ENCODE measurements around the gene KCNQ1. TPM values are rescaled to one million over a fixed set of nuclear protein-coding genes. Genes with fewer than 3 reads are reported as not detected.

KCNQ1 gene
- total and polyA plus RNA-seq, 2 of the 13 experiments (the other 11 are each of a cell fraction or from before 2014, with no cell fraction given): 0.02 to 0.08 TPM

DNA sequence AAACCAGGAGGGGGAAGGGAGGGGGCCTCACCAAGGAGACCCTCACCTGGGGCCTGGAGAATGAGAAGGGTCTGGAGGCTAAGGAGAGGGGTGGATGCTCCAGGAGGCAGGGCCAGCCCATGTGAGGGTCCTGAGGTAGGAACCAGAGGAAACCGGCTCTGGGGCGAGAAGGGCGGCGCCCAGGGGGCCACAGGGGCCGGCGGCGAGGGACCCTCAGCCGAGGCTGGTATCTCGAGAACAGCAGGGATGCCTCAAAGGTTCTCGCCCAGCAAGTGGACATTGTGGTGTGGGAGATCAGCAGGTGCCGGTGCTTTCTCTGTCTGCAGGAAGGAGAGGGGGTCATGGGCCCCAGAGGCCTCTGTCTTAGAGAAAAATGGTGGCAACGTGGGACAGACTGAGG lies 392.8 kb downstream of the KCNQ1 start:
- H2AFZ ChIP-seq (ENCODE audit: low read length): no peak overlapping the region

DNA sequence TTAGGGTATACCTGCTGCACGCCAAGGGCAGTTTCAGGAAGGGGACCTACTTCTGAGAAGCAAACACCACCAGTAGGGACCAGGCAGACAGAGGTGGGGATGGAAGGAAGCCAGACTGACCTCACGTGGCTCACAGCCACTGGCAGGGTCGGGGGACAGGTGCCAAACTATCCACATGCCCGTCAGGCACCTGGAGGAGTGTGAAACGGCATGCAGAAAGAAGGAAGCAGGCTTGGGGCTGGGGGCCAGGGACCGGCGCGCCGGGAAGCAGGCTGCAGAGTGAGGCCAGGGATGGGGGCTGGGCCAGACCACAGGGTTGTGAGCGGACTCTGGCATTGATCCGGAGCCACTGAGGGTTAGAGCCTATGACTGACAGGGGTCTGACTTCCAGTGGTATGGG lies 393.3 kb downstream of the KCNQ1 start:
- intact Hi-C loops (cut with micrococcal nuclease; ENCODE audit: unreplicated experiment): no loop called here
- BruUV-seq (replicated peaks): no TSS peak
- no peaks in the 10 kb centered on the region for H3K36me3 ChIP-seq (replicated peaks in 1 of 2; ENCODE audit: control insufficient read depth in 1 of 2, insufficient read depth in 2 of 2, low read length in 2 of 2)
- H3K27me3 ChIP-seq (ENCODE audit: control insufficient read depth in 1 of 2, insufficient read depth in 2 of 2, low read length in 2 of 2): peaks cover 8 to 86% of the 10 kb centered on the region in 2 experiments; a peak in 4 of 5 replicates
- ATAC-seq (no peak), FAIRE-seq (no peak), DNase-seq (ENCODE audit: low spot score) (no peak)
- TF ChIP-seq TCF7 (IDR thresholded peaks at IDR 0.05; ENCODE audit: low read depth) (no peak), ZNF180 (CRISPR knock-in tag; IDR thresholded peaks at IDR 0.05; ENCODE audit: borderline replicate concordance, low read depth) (no peak), ATF7-NPFF (CRISPR knock-in tag; IDR thresholded peaks at IDR 0.05; ENCODE audit: low read depth) (no peak), MTA1 (CRISPR knock-in tag; IDR thresholded peaks at IDR 0.05; ENCODE audit: borderline replicate concordance) (no peak), MAF1 (CRISPR knock-in tag; IDR thresholded peaks at IDR 0.05; ENCODE audit: borderline replicate concordance) (no peak), ZMYM4 (CRISPR knock-in tag; IDR thresholded peaks at IDR 0.05) (no peak), ZNF292 (CRISPR knock-in tag; IDR thresholded peaks at IDR 0.05; ENCODE audit: borderline replicate concordance, low read depth) (no peak), ZNF589 (CRISPR knock-in tag; conservative IDR thresholded peaks at IDR 0.05) (no peak), TAF15 (IDR thresholded peaks at IDR 0.05; ENCODE audit: low read depth, low read length, poor library complexity, severe bottlenecking) (no peak), ZNF768 (CRISPR knock-in tag; IDR thresholded peaks at IDR 0.05) (no peak), AKAP8 (CRISPR knock-in tag; IDR thresholded peaks at IDR 0.05) (no peak), BRF2 (CRISPR knock-in tag; IDR thresholded peaks at IDR 0.05) (no peak)
- H3K4me1 ChIP-seq (ENCODE audit: insufficient read depth, low read length): peaks cover 45% of the 10 kb centered on the region
- H2AFZ ChIP-seq (ENCODE audit: low read length): no peak overlapping the region
- H3K4me2 ChIP-seq (ENCODE audit: low read depth, low read length): peak overlapping the region; percentile 72; the same call in 1 of the 2 replicates
- in situ Hi-C loops (cut with HindIII; ENCODE audit: extremely low pct_ligation_motif_present, low pct_unique_long_range_greater_than_20kb): no loop called here
- 0 out of 2 replicates have a peak, but pooled peaks cover 3% of the 10 kb centered on the region for H4K20me1 ChIP-seq (ENCODE audit: insufficient read depth, low read length)
- no peaks in the 10 kb centered on the region for H3K9me3 ChIP-seq (ENCODE audit: low read length)
- ChIA-PET CTCF (ENCODE audit: low intra/inter-chr PET ratio, low total read pairs) (no interaction called here), POLR2A (no interaction called here)
- WGBS (ENCODE audit: low lambda C conversion rate): 60% methylated on average over 11 of the region's 11 CpGs
- H3K4me3 ChIP-seq (replicated peaks in 1 of 3; ENCODE audit: insufficient read depth in 1 of 3, low read depth in 2 of 3, low read length in 3 of 3): no peak overlapping the region
- H3K27ac ChIP-seq (ENCODE audit: extremely low read length, insufficient read depth, low read length): no peak overlapping the region
- no peak overlapping the region for H3K9ac ChIP-seq (ENCODE audit: insufficient read depth, low read depth, low read length)
- no peaks in the 10 kb centered on the region for H3K79me2 ChIP-seq (ENCODE audit: insufficient read depth, low read length)

More for the DNA sequence above, 392.8 kb downstream of the KCNQ1 start:
- TF ChIP-seq, protein P1, sequence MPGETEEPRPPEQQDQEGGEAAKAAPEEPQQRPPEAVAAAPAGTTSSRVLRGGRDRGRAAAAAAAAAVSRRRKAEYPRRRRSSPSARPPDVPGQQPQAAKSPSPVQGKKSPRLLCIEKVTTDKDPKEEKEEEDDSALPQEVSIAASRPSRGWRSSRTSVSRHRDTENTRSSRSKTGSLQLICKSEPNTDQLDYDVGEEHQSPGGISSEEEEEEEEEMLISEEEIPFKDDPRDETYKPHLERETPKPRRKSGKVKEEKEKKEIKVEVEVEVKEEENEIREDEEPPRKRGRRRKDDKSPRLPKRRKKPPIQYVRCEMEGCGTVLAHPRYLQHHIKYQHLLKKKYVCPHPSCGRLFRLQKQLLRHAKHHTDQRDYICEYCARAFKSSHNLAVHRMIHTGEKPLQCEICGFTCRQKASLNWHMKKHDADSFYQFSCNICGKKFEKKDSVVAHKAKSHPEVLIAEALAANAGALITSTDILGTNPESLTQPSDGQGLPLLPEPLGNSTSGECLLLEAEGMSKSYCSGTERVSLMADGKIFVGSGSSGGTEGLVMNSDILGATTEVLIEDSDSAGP (CRISPR knock-in tag; IDR thresholded peaks at IDR 0.05; ENCODE audit: borderline replicate concordance): peak; percentile 34; the same call in 1 of the 2 replicates
- no peak for TF ChIP-seq ZNF547 (CRISPR knock-in tag; IDR thresholded peaks at IDR 0.05)
- in situ Hi-C loops (cut with HindIII; ENCODE audit: extremely low pct_ligation_motif_present, low pct_unique_long_range_greater_than_20kb): no loop called here
- Histone ChIP-seq H4K20me1 (ENCODE audit: insufficient read depth, low read length) (0 out of 2 replicates have a peak, but pooled peaks cover 3% of the 10 kb centered on the region), H3K4me1 (ENCODE audit: insufficient read depth, low read length) (peaks cover 45% of the 10 kb centered on the region), H3K4me3 (replicated peaks in 1 of 3; ENCODE audit: insufficient read depth in 1 of 3, low read depth in 2 of 3, low read length in 3 of 3) (peak overlapping the region in 1 of 3 experiments; percentile 43; a peak in 1 of 6 replicates), H3K9ac (ENCODE audit: insufficient read depth, low read depth, low read length) (0 out of 2 replicates have a peak overlapping the region, but pooled peaks have one; percentile 0), H3K79me2 (ENCODE audit: insufficient read depth, low read length) (no peaks in the 10 kb centered on the region), H3K27ac (ENCODE audit: extremely low read length, insufficient read depth, low read length) (no peak overlapping the region), H3K36me3 (replicated peaks in 1 of 2; ENCODE audit: control insufficient read depth in 1 of 2, insufficient read depth in 2 of 2, low read length in 2 of 2) (no peaks in the 10 kb centered on the region), H3K27me3 (ENCODE audit: control insufficient read depth in 1 of 2, insufficient read depth in 2 of 2, low read length in 2 of 2) (peaks cover 9 to 81% of the 10 kb centered on the region in 2 experiments; a peak in 4 of 5 replicates), H3K9me3 (ENCODE audit: low read length) (no peaks in the 10 kb centered on the region), H3K4me2 (ENCODE audit: low read depth, low read length) (peak overlapping the region; percentile 72)
- FAIRE-seq: no peak
- WGBS (ENCODE audit: low lambda C conversion rate): 81% methylated on average over 12 of the region's 12 CpGs
- DNase-seq (ENCODE audit: low spot score): no peak
- ATAC-seq: no peak
- ChIA-PET CTCF (ENCODE audit: low intra/inter-chr PET ratio, low total read pairs) (no interaction called here), POLR2A (interaction anchor here (1.4 to 1.5 kb wide), 2 partner anchors 105 to 107 kb away, joined by 4 to 5 read pairs; no protein-coding TSS in a partner anchor)
- BruUV-seq (replicated peaks): no TSS peak
- intact Hi-C loops (cut with micrococcal nuclease; ENCODE audit: unreplicated experiment): loop anchor here (2.0 kb wide), 1 partner anchor 143 kb away; no protein-coding TSS in a partner anchor

Data from HepG2 (cell line).